Common myeloid progenitor, CD34-positive (primary cell): ENCODE results near the gene LIPC.

Experiments
- CTCF ChIA-PET: fragments of 350-600 bp; sonication (Branson Sonifier 250); formaldehyde crosslinking; loops from one replicate; lab custom pipeline; 2021; ENCODE audit warnings: antibody characterized with exemption; lab: Charles Lee
- POLR2A ChIA-PET: fragments of 350-600 bp; sonication (Branson Sonifier 250); formaldehyde crosslinking; loops from one replicate; lab custom pipeline; 2021; ENCODE audit warnings: antibody characterized with exemption; lab: Charles Lee
- DNase-seq, 3 donors: peaks; one replicate each; pipeline versions ENCODE4 v3.0.0 to v3.0.0-alpha.2; 2013
- H3K27ac ChIP-seq, 2 experiments: 1 replicate in 1 of 2; 2 replicates in 1 of 2; pipeline ENCODE4 v1.7.0; 2013; ENCODE audit warnings: inconsistent platforms in 2 of 2, low read length in 2 of 2, mild to moderate bottlenecking in 2 of 2, low read depth in 1 of 2, moderate library complexity in 1 of 2; ENCODE audit not compliant: severe bottlenecking in 2 of 2, insufficient read depth in 1 of 2, poor library complexity in 1 of 2
- H3K27me3 ChIP-seq, 5 experiments: replicated peaks in 2 of 5; 1 replicate in 3 of 5; 2 replicates in 2 of 5; pipeline versions ENCODE4 v1.6.1 to v1.7.0; 2013; ENCODE audit warnings: low read length in 4 of 5, mild to moderate bottlenecking in 2 of 5, moderate library complexity in 2 of 5, inconsistent platforms in 1 of 5; ENCODE audit not compliant: insufficient read depth in 5 of 5, control insufficient read depth in 4 of 5
- H3K36me3 ChIP-seq, 4 experiments: 1 replicate in 2 of 4; 2 replicates in 2 of 4; pipeline versions ENCODE4 v1.6.1 to v1.7.0; 2013; ENCODE audit warnings: low read length in 3 of 4, control low read depth in 1 of 4, mild to moderate bottlenecking in 1 of 4; ENCODE audit not compliant: control insufficient read depth in 4 of 4, insufficient read depth in 4 of 4
- H3K4me1 ChIP-seq, 4 experiments: 1 replicate in 3 of 4; 2 replicates in 1 of 4; pipeline versions ENCODE4 v1.6.1 to v1.7.1; 2013; ENCODE audit warnings: low read length in 3 of 4, mild to moderate bottlenecking in 3 of 4, control low read depth in 1 of 4, inconsistent platforms in 1 of 4, moderate library complexity in 1 of 4; ENCODE audit not compliant: control insufficient read depth in 4 of 4, insufficient read depth in 4 of 4; ENCODE audit errors: control extremely low read depth in 1 of 4
- H3K4me3 ChIP-seq, 7 experiments: 1 replicate in 4 of 7; 2 replicates in 3 of 7; pipeline versions ENCODE4 v1.5.1 to v1.7.0; 2013; ENCODE audit warnings: mild to moderate bottlenecking in 7 of 7, low read length in 6 of 7, moderate library complexity in 6 of 7, inconsistent platforms in 2 of 7, low read depth in 2 of 7, control low read depth in 1 of 7; ENCODE audit not compliant: insufficient read depth in 4 of 7, control insufficient read depth in 1 of 7; ENCODE audit errors: extremely low read depth in 1 of 7
- H3K9me3 ChIP-seq, 5 experiments: 1 replicate in 4 of 5; 2 replicates in 1 of 5; pipeline versions ENCODE4 v1.6.1 to v1.7.1; 2013; ENCODE audit warnings: low read length in 4 of 5, mild to moderate bottlenecking in 2 of 5, inconsistent platforms in 1 of 5, low read depth in 1 of 5, moderate library complexity in 1 of 5; ENCODE audit not compliant: control insufficient read depth in 4 of 5, insufficient read depth in 2 of 5; ENCODE audit errors: control extremely low read depth in 1 of 5
- WGBS: methylation state at CpG from one replicate; pipeline ENCODE4 v1.1.5; 2013; ENCODE audit not compliant: insufficient coverage; 5-methylcytosine and 5-hydroxymethylcytosine counted together

LIPC gene

GRCh38 chr15:58573270-58573669 is 141.5 kb downstream of the LIPC start:
- Histone ChIP-seq H3K4me3 (no peak overlapping the region), H3K27ac (no peak overlapping the region), H3K4me1 (peaks cover 0 to 2% (median under 1%) of the 10 kb centered on the region in 4 experiments), H3K36me3 (no peaks in the 10 kb centered on the region), H3K9me3 (no peaks in the 10 kb centered on the region), H3K27me3 (no peaks in the 10 kb centered on the region)
- 100% methylated on average over 2 of the region's 4 CpGs for WGBS
- ChIA-PET CTCF (interaction anchor here (0.8 kb wide), 1 partner anchor 304 kb away, joined by 3 read pairs; no protein-coding TSS in a partner anchor), POLR2A (no interaction called here)
- no peak for DNase-seq

- Histone ChIP-seq H3K4me1 (no peaks in the 10 kb centered on the region), H3K27me3 (no peaks in the 10 kb centered on the region), H3K27ac (no peak overlapping the region), H3K36me3 (no peaks in the 10 kb centered on the region), H3K9me3 (no peaks in the 10 kb centered on the region), H3K4me3 (no peak overlapping the region)
- ChIA-PET POLR2A (no interaction called here), CTCF (interaction anchor here (0.9 to 1.0 kb wide), 2 partner anchors 11 to 363 kb away, joined by 3 read pairs; no protein-coding TSS in a partner anchor)
- 77% methylated on average over 4 of the region's 4 CpGs for WGBS
- no peak for DNase-seq
Measured at GRCh38 chr15:58574631-58575030, 142.8 kb downstream of the LIPC start.

GRCh38 chr15:58575045-58575786 is 143.4 kb downstream of the LIPC start:
- H3K36me3 ChIP-seq = no peaks in the 10 kb centered on the region
- H3K9me3 ChIP-seq = no peaks in the 10 kb centered on the region
- ChIA-PET CTCF (interaction anchor here (0.9 to 1.0 kb wide), 2 partner anchors 11 to 363 kb away, joined by 3 read pairs; no protein-coding TSS in a partner anchor), POLR2A (no interaction called here)
- H3K27ac ChIP-seq = no peak overlapping the region
- 95% methylated on average over 9 of the region's 14 CpGs for WGBS
- H3K27me3 ChIP-seq = no peaks in the 10 kb centered on the region
- H3K4me3 ChIP-seq = no peak overlapping the region
- no peak for DNase-seq
- H3K4me1 ChIP-seq = no peaks in the 10 kb centered on the region

DNA sequence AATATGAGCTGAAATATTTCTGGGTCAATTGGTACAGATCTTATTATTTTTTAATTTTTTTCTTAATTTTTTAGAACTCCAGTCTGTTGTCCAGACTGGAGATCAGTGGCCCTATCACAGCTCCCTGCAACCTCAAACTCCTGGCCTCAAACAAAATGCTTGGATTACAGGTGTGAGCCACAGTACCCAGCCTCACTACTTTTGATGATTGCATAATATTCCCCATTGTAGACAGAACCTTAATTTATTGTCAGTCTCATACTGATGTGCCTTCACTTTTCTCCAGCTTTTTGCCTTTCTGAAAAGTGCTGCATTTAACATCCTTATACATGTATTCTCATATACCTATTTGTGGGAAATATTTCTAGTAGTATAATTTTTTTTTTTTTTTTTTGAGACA is 144.9 kb downstream of the LIPC start:
- Histone ChIP-seq H3K4me1 (no peaks in the 10 kb centered on the region), H3K4me3 (no peak overlapping the region), H3K36me3 (no peaks in the 10 kb centered on the region), H3K27ac (no peak overlapping the region), H3K9me3 (no peaks in the 10 kb centered on the region), H3K27me3 (no peaks in the 10 kb centered on the region)
- POLR2A ChIA-PET = no interaction called here
- CTCF ChIA-PET = interaction anchor here (0.7 kb wide), 1 partner anchor 924 kb away, joined by 3 read pairs; no protein-coding TSS in a partner anchor
- no peak for DNase-seq

GRCh38 chr15:58582160-58582559 is 150.4 kb downstream of the LIPC start:
- no peaks in the 10 kb centered on the region for H3K36me3 ChIP-seq
- H3K4me1 ChIP-seq = peaks cover 10 to 18% (median 12%) of the 10 kb centered on the region in 4 experiments
- H3K27ac ChIP-seq = no peak overlapping the region
- H3K27me3 ChIP-seq = no peaks in the 10 kb centered on the region
- 93% methylated on average over 3 of the region's 3 CpGs for WGBS
- POLR2A ChIA-PET = no interaction called here
- no peak overlapping the region for H3K4me3 ChIP-seq
- peaks cover 0 to 4% (median 0%) of the 10 kb centered on the region in 5 experiments for H3K9me3 ChIP-seq
- no peak for DNase-seq
- CTCF ChIA-PET = interaction anchor here (1.0 kb wide), 1 partner anchor 16 kb away, joined by 3 read pairs; no protein-coding TSS in a partner anchor

DNA sequence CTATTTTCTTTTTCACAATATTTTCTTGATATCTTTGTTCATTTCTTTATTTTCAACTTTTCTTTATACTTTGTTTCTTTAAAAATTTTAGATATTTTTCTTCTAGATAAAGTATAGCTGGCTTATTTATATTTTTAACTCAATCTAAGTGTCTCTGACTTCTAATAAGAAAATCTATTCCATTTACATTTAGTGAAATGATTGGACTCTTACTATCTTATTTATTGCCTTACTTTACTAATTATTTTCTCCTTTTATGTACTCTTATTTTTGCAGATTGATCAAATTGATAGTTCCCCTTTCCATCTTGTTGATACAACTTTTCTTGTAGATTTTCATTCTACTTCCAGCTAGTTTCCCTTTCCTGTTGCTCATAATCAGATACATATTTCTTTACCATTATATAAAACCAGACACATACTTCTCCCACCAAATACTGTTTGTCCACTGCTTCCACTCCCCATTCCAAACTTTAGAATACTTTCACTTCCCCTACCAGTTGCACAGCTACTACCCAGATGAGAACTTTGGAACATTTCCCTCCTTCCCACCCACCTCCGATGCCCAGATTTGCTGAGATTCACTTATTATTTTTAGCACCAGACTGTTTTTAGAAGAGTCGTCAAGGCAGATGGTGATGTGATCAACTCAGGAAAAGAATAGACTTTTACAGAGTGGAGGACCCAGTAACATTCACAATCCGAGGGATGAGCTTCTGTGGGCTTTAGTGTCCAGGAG is 151.5 kb downstream of the LIPC start:
- Histone ChIP-seq H3K27ac (no peak overlapping the region), H3K9me3 (peaks cover 0 to 4% (median 0%) of the 10 kb centered on the region in 5 experiments), H3K27me3 (no peaks in the 10 kb centered on the region), H3K36me3 (no peaks in the 10 kb centered on the region), H3K4me3 (no peak overlapping the region), H3K4me1 (peaks cover 10 to 18% (median 12%) of the 10 kb centered on the region in 4 experiments)
- POLR2A ChIA-PET = interaction anchor here (0.7 kb wide), 1 partner anchor 45 kb away, joined by 3 read pairs; no protein-coding TSS in a partner anchor
- CTCF ChIA-PET = interaction anchor here (1.0 to 1.2 kb wide), 2 partner anchors 15 to 106 kb away, joined by 3 read pairs; no protein-coding TSS in a partner anchor
- WGBS = 90% methylated on average over 2 of the region's 3 CpGs
- DNase-seq = no peak
